BE2C (cell line): ENCODE data around the gene NAV2.

Experiments
- DNase-seq: peaks from one replicate; pipeline ENCODE4 v3.0.0-alpha.2; 2020
- H3K27me3 ChIP-seq: fragments of 250-450 bp; sonication (Bioruptor Pico); 2 replicates; pipeline ENCODE4 v1.5.1; 2020; ENCODE audit warnings: mild to moderate bottlenecking
- H3K36me3 ChIP-seq: fragments of 250-450 bp; sonication (Bioruptor Pico); 2 replicates; pipeline ENCODE4 v1.5.1; 2020; ENCODE audit warnings: mild to moderate bottlenecking
- H3K4me1 ChIP-seq: fragments of 250-450 bp; sonication (Bioruptor Pico); 2 replicates; pipeline ENCODE4 v1.5.1; 2020
- H3K4me3 ChIP-seq: 2 replicates; pipeline ENCODE4 v1.5.1; 2011; ENCODE audit warnings: low read depth, low read length
- H3K9me3 ChIP-seq: fragments of 250-450 bp; sonication (Bioruptor Pico); 2 replicates; pipeline ENCODE4 v1.5.1; 2020
- TF ChIP-seq, protein P1 (sequence below): IDR thresholded peaks from 2 replicates; pipeline ENCODE4 v1.5.1; 2012; ENCODE audit warnings: mild to moderate bottlenecking, low read depth, low read length

Gene NAV2

DNA sequence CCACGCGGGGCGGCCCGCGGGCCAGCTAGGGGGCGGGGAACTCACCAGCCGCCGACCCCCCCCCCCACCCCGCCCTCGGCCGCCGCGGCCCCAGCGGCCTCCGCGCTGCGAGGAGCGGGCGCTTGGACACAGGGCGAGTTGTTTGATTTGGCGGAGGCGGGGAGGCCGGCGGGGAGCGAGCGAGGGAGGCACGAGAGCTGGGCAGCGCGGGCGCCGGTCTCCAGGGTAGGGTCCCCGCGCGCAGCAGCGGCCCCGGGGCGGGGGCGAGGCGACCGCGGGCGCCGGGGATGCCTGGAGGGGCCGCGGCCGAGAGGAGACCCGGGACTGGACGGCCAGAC, 64.4 kb downstream of the NAV2 start:
- DNase-seq: no peak
- Histone ChIP-seq H3K4me1 (no peaks in the 10 kb centered on the region), H3K9me3 (no peaks in the 10 kb centered on the region), H3K4me3 (peak overlapping the region; percentile 29), H3K36me3 (no peaks in the 10 kb centered on the region), H3K27me3 (no peaks in the 10 kb centered on the region)
- TF ChIP-seq, protein P1, sequence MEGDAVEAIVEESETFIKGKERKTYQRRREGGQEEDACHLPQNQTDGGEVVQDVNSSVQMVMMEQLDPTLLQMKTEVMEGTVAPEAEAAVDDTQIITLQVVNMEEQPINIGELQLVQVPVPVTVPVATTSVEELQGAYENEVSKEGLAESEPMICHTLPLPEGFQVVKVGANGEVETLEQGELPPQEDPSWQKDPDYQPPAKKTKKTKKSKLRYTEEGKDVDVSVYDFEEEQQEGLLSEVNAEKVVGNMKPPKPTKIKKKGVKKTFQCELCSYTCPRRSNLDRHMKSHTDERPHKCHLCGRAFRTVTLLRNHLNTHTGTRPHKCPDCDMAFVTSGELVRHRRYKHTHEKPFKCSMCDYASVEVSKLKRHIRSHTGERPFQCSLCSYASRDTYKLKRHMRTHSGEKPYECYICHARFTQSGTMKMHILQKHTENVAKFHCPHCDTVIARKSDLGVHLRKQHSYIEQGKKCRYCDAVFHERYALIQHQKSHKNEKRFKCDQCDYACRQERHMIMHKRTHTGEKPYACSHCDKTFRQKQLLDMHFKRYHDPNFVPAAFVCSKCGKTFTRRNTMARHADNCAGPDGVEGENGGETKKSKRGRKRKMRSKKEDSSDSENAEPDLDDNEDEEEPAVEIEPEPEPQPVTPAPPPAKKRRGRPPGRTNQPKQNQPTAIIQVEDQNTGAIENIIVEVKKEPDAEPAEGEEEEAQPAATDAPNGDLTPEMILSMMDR: no peak

DNA sequence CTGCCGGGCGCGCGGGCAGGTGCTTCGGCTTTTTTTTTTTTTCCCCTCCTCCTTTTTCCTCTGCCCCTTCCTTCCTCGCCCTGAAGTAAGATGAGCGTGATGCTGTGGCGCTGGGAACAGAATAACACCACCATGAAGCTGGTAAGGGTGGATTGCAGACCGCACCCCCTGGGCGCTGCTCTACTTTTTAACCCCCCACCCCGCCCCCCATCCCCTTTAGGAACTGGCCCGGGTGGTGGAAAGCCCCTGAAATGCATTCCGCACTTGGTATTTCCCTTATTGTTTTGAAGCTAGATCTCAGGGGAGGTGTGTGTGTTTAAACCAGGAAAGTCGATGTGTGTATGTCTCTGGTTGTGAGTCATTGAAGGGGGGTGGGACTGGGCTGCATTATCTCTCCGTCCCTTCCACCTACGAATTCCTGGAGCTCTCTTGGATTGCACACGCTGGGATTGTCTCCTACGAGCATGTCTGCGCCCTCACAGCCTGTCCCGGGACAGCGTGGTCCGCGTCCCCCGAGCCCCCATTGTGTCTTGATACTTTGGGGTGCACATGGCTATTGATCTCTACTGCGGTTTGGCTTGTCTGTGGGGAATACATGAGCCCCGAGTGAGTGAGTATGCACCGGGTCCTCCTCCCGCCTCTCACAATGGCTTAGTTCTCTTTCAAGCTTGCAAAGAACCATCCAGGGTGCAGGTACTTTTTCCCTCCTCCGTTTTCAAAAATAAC, 64.9 kb downstream of the NAV2 start:
- Histone ChIP-seq H3K4me1 (no peaks in the 10 kb centered on the region), H3K9me3 (no peaks in the 10 kb centered on the region), H3K27me3 (no peaks in the 10 kb centered on the region), H3K4me3 (peak overlapping the region; percentile 29), H3K36me3 (no peaks in the 10 kb centered on the region)
- DNase-seq: no peak
- TF ChIP-seq, protein P1: no peak

DNA sequence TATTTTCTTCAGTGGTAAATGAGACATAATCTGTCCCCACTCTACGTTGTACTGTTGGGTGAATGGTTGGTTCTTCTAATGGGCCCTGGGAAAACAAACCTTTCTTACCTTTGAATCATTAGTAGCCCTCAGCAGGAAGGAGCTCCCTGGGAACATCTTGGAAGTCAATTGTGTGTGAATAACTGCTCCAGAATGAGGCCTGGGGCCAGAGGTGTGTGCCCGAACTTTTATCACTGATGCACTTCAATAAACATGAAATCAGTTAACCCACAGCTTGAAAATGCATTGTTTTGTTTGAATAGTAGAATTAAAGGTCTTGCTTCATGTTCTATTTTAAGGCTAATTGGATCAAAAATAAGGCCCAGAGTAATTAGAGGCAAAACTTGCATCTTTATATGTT, 67.1 kb downstream of the NAV2 start:
- H3K27me3 ChIP-seq: no peaks in the 10 kb centered on the region
- DNase-seq: no peak
- no peaks in the 10 kb centered on the region for H3K36me3 ChIP-seq
- H3K4me3 ChIP-seq: no peak overlapping the region
- TF ChIP-seq, protein P1: no peak
- H3K9me3 ChIP-seq: no peaks in the 10 kb centered on the region
- no peaks in the 10 kb centered on the region for H3K4me1 ChIP-seq

DNA sequence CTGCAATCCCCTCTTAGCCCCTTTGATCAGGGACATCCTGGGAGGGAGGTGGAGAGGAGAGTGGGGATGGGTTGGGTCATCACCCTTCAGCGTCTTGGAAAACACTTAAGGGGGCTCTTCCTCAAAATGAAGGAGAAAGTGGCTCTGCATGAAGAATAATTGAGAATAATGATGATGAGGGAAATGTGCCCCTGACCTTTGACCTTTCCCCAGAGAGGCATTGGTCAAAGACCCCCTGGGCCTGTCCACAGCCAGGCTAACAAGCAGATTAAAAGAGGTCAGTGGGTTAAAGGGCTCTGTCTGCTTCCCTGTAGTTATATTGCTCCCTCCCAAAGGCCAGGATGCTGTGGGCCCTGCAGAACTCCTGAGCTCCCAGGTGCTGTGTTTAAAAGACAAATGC, 68.7 kb downstream of the NAV2 start:
- Histone ChIP-seq H3K4me1 (no peaks in the 10 kb centered on the region), H3K27me3 (no peaks in the 10 kb centered on the region), H3K4me3 (no peak overlapping the region), H3K36me3 (no peaks in the 10 kb centered on the region), H3K9me3 (no peaks in the 10 kb centered on the region)
- TF ChIP-seq, protein P1: no peak
- DNase-seq: no peak

DNA sequence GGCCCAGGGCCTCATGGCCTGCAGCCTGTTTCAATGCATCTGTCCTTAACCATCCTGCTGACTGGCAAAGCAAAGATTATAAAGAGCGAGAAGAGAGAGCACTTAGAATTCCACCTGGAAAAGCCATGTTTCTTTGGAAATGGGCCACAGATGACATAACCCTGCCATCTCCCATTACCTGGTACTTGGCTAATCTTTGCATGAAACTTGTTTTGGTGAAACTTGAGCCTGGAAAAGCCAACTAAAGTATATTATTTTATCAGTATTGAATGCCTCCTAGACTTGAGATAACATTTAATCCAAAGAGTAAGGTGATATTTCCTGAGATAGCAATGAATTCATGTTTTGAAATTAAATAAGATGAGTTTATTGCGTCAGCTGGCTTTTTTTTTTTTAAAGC, 72.6 kb downstream of the NAV2 start:
- TF ChIP-seq, protein P1: no peak
- no peaks in the 10 kb centered on the region for H3K4me1 ChIP-seq
- peaks cover 3% of the 10 kb centered on the region; the same call in 1 of the 2 replicates for H3K27me3 ChIP-seq
- DNase-seq: no peak
- no peaks in the 10 kb centered on the region for H3K36me3 ChIP-seq
- no peaks in the 10 kb centered on the region for H3K9me3 ChIP-seq
- H3K4me3 ChIP-seq: no peak overlapping the region

DNA sequence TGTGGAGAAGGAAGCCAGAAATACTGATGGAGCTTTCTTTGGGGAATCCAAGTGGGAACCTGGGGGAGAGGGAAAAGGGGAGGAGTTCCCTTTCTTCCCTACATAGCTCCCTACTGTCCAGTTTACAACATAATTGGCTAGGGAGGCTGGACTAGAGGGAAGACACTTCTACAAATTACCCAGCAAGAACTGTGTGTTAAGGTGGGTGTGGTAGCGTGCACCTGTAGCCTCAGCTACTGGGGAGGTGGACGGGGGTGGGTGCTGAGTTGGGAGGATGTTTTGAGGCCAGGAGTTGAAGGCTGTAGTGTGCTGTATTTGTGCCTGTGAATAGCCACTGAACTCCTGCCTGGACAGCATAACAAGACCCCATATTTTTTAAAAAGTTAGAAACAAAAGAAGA, 74.0 kb downstream of the NAV2 start:
- no peaks in the 10 kb centered on the region for H3K4me1 ChIP-seq
- H3K27me3 ChIP-seq: peaks cover 7% of the 10 kb centered on the region; the same call in 1 of the 2 replicates
- no peak for DNase-seq
- no peak overlapping the region for H3K4me3 ChIP-seq
- H3K9me3 ChIP-seq: no peaks in the 10 kb centered on the region
- no peaks in the 10 kb centered on the region for H3K36me3 ChIP-seq
- TF ChIP-seq, protein P1: no peak
